Ishikawa (cell line): ENCODE results near the gene CCDC92B.

Experiments used
- CREB1 ChIP-seq: IDR thresholded peaks from 2 replicates; pipeline ENCODE4 v1.6.1; 2012; ENCODE audit warnings: low read depth
- TCF12 ChIP-seq: IDR thresholded peaks from 2 replicates; pipeline ENCODE4 v1.6.1; 2012; ENCODE audit warnings: low read depth
- TEAD4 ChIP-seq: IDR thresholded peaks from 2 replicates; pipeline ENCODE4 v1.6.1; 2012
- YY1 ChIP-seq: IDR thresholded peaks from 2 replicates; pipeline ENCODE4 v1.6.1; 2012; ENCODE audit warnings: low read depth

DNA sequence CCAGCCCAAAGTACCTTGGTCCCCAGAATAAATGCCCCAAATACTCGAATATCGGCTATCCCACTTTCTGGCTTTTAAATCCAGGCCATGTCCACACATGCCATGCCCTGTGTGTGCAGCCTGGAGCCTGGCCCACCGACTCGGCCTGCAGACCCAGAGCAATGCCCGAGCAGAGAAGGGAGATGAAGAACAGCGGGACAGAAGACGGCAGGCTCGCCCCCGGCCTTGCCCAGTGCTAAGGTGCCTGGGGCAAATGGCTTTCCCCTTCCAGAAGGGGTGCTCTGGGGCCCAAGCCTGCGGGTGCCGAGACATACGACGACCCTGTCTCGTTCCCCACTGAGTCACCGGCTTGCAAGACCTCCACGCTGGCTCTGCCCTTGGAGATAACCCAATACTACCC is 45.8 kb downstream of the CCDC92B start:
- TF ChIP-seq YY1: no peak
- no peak for TF ChIP-seq TCF12
- no peak for TF ChIP-seq TEAD4
- no peak for TF ChIP-seq CREB1
